HG03520 (cell line): Measurements from ENCODE around the gene SEMA4B.
"Not testable (repeated sequence)": the region's sequence is repeated elsewhere in the genome, so short reads cannot be mapped to it uniquely, and the experiment has no call there.

Source experiments
- ATAC-seq: cut with Tn5 transposase; IDR thresholded peaks from one replicate; pipeline ENCODE4 v1.9.1; 2021; ENCODE audit warnings: mild to moderate bottlenecking, moderate library complexity; ENCODE audit not compliant: unreplicated experiment

SEMA4B gene

GRCh38 chr15:90201130-90201943 is at the start of gene SEMA4B:
Gene SEMA4B (plus strand): TSS chr15:90201330. CDS start chr15:90201579, 249 bp downstream.
- peak; percentile 77 for ATAC-seq

GRCh38 chr15:90151989-90152645 is 49.0 kb upstream of the SEMA4B start:
- no peak for ATAC-seq

- ATAC-seq: no peak
These were observed 47.5 kb upstream of the SEMA4B start for GRCh38 chr15:90153658-90154057.

GRCh38 chr15:90154246-90154645 is 46.9 kb upstream of the SEMA4B start:
- ATAC-seq: no peak

- ATAC-seq: no peak
These were observed 46.1 kb upstream of the SEMA4B start for GRCh38 chr15:90154861-90155626.

GRCh38 chr15:90159213-90159612 is 41.9 kb upstream of the SEMA4B start:
- no peak for ATAC-seq

GRCh38 chr15:90160781-90161727 is 40.1 kb upstream of the SEMA4B start:
- ATAC-seq: no peak

- peak; percentile 71 for ATAC-seq
These were observed 39.2 kb upstream of the SEMA4B start for GRCh38 chr15:90161950-90162361.

- ATAC-seq: no peak
These were observed 38.2 kb upstream of the SEMA4B start for GRCh38 chr15:90162956-90163355.

- not testable (repeated sequence) for ATAC-seq
These were observed 36.9 kb upstream of the SEMA4B start for GRCh38 chr15:90164239-90164638.

GRCh38 chr15:90165157-90165556 is 36.0 kb upstream of the SEMA4B start:
- no peak for ATAC-seq

- ATAC-seq: no peak
These were observed 35.3 kb upstream of the SEMA4B start for GRCh38 chr15:90165659-90166489.

GRCh38 chr15:90167121-90167520 is 34.0 kb upstream of the SEMA4B start:
- ATAC-seq: no peak

GRCh38 chr15:90171623-90172022 is 29.5 kb upstream of the SEMA4B start:
- ATAC-seq: no peak

GRCh38 chr15:90173372-90173771 is 27.8 kb upstream of the SEMA4B start:
- no peak for ATAC-seq

GRCh38 chr15:90174140-90174875 is 26.8 kb upstream of the SEMA4B start:
- ATAC-seq: no peak

- no peak for ATAC-seq
These were observed 24.1 kb upstream of the SEMA4B start for GRCh38 chr15:90177012-90177411.

GRCh38 chr15:90178468-90179435 is 22.4 kb upstream of the SEMA4B start:
- no peak for ATAC-seq
